Heart right ventricle (tissue), 16 donors: ENCODE measurements around the gene GARRE1. TPM values are rescaled to one million over a fixed set of nuclear protein-coding genes. Genes with fewer than 3 reads are reported as not detected.
A peak's percentile ranks its signal among the peaks of the same experiment; 100 is the strongest.

Experiments used
- ATAC-seq, 8 donors: fragments of 200-7000 bp; cut with Tn5 transposase; one replicate each; pipeline ENCODE4 v1.9.1; 2020; ENCODE audit warnings: mild to moderate bottlenecking in 8 of 8, moderate library complexity in 8 of 8, moderate number of reproducible peaks in 1 of 8
- DNase-seq, 2 donors: peaks; one replicate each; pipeline ENCODE4 v3.0.0-alpha.2; 2020
- H3K27ac ChIP-seq, 10 donors: fragments of 200-600 bp; sonication (generic) in 2 of 10; one replicate each; pipeline versions ENCODE4 v1.5.0 to v1.8.0; 2020 to 2022; ENCODE audit warnings: mild to moderate bottlenecking in 3 of 10
- H3K27me3 ChIP-seq, 7 donors: fragments of 200-600 bp; one replicate each; pipeline ENCODE4 v1.8.0; 2021 to 2022; ENCODE audit warnings: mild to moderate bottlenecking in 2 of 7
- H3K36me3 ChIP-seq, 9 donors: fragments of 200-600 bp; sonication (generic) in 1 of 9; one replicate each; pipeline versions ENCODE4 v1.5.0 to v1.8.0; 2020 to 2022; ENCODE audit warnings: mild to moderate bottlenecking in 2 of 9
- H3K4me1 ChIP-seq, 9 donors: fragments of 200-600 bp; sonication (generic) in 1 of 9; one replicate each; pipeline versions ENCODE4 v1.5.0 to v1.8.0; 2020 to 2022; ENCODE audit warnings: mild to moderate bottlenecking in 4 of 9
- H3K4me3 ChIP-seq, 10 donors: fragments of 200-600 bp; sonication (generic) in 2 of 10; one replicate each; pipeline versions ENCODE4 v1.5.0 to v1.8.0; 2020 to 2022; ENCODE audit warnings: mild to moderate bottlenecking in 7 of 10, moderate library complexity in 2 of 10
- H3K9me3 ChIP-seq, 11 donors: fragments of 200-600 bp in 10 of 11; sonication (generic) in 2 of 11; one replicate each; pipeline versions ENCODE4 v1.5.0 to v1.8.0; 2013 to 2022; ENCODE audit warnings: mild to moderate bottlenecking in 2 of 11, control low read depth in 1 of 11, moderate library complexity in 1 of 11
- WGBS, 2 donors: extraction: QIAGEN DNeasy Blood & Tissue Kit; methylation state at CpG; one replicate each; pipeline ENCODE4 v1.1.7; 2013; ENCODE audit warnings: inconsistent platforms in 1 of 2; 5-methylcytosine and 5-hydroxymethylcytosine counted together
- intact Hi-C, 10 donors: fragments of 100-400 bp; cut with DNase I; formaldehyde crosslinking; loops; one replicate each; pipeline versions ENCODE4 v1.11.1 to v1.14.2; 2022
- polyA plus RNA-seq, 2 donors: library from polyadenylated mRNA; stranded (reverse); fragments of 200-250 nt; gene quantifications; one replicate each; pipeline ENCODE4 v1.2.3, GENCODE V29; 2013
- total RNA-seq, 10 donors: library from RNA; stranded (reverse); fragmentation: NEBNext Ultra II Directional in 3 of 10; extraction: Animal tissue kit (Norgen Biotek cat#: 25700) in 3 of 10; gene quantifications; one replicate each; pipeline versions ENCODE4 v1.2.1 to v1.2.4, GENCODE V29; 2021 to 2023
- TF ChIP-seq, protein P1 (sequence below), 9 donors: fragments of 200-600 bp; sonication (generic) in 2 of 9; IDR thresholded peaks; one replicate each; pipeline versions ENCODE4 v1.5.0 to v1.8.0; 2021 to 2022; ENCODE audit warnings: antibody characterized with exemption in 9 of 9, mild to moderate bottlenecking in 5 of 9, moderate library complexity in 1 of 9
- donor health status: Arrhythmogenic right ventricular cardiomyopathy.
- donor health status: ischemic (EF 13 %, LVEDD 7.1; RV severe dilation, severe dysfunction).
- donor health status: healthy with polysubstance abuse.
- donor health status: DM: no; HTN: yes; CAD: no.
- donor health status: DM: no; HTN: no; CAD: no.
- donor health status: ischemic (EF 25% LVEDD 6.9; RV normal size, moderate dysfunction).
- donor health status: ischemic (EF 25% LVEDD 5.7; RV mildly dilated, moderate dysfunction).
- donor health status: healthy.
- donor health status: DM: yes; HTN: yes; CAD: no.
- donor health status: Ischemic cardiomyopathy.
- donor health status: ischemic (EF 35%, LVEDD 5.7; RV mildly dilated, moderate dysfunction).
- donor health status: nonischemic (EF 11% LVEDD 7.7; RV severe dilation, severe dysfunction).
- donor health status: DM: yes; HTN: yes; CAD: no.
- donor health status: PGD.
- donor health status: ischemic (EF 29% LVEDD 5.4; RV normal size, mild dysfunction).
- donor health status: nonischemic (EF 23%, LVEDD 6.1; RV moderate dilation, normal function).

Gene GARRE1
- total and polyA plus RNA-seq, 12 donors = 7.1 to 28.9 (median 23.0) TPM

DNA sequence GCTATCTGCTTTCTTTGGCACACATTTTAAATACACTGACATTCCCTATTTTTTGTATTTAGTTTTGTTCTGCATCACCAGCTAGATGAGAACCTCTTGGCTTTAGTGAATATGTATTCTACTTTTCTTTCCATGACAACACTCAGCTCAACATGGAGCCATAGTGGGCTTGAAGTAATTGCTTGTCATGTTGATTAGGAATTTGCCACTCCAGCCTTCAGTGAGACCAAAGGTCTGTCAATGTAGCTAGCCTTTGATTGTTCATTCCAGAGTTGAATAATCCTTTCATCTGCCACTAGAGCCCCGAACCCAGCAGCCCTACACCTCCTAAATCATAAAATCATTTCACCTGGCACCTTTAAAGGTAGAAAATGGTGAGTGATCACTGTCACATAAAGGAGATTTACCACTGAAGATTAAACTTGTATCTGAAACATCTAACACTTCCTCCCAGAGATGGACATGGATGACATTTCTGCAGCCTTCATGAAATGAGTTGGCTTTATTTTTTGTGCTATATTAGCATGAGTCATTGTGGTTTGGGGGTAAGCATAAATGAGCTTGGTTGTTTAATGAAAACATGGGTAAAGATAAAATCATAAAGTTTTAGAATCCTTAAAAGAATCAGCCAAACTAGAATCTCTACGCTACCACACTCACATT is 29.2 kb upstream of the GARRE1 start:
- DNase-seq = no peak
- Histone ChIP-seq H3K9me3 (no peaks in the 10 kb centered on the region), H3K4me1 (peaks cover 0 to 15% (median 0%) of the 10 kb centered on the region in 9 donors), H3K4me3 (no peak overlapping the region), H3K36me3 (peaks cover 0 to 100% (median 69%) of the 10 kb centered on the region in 9 donors), H3K27me3 (no peaks in the 10 kb centered on the region), H3K27ac (no peak overlapping the region)
- ATAC-seq = no peak
- TF ChIP-seq, protein P1, sequence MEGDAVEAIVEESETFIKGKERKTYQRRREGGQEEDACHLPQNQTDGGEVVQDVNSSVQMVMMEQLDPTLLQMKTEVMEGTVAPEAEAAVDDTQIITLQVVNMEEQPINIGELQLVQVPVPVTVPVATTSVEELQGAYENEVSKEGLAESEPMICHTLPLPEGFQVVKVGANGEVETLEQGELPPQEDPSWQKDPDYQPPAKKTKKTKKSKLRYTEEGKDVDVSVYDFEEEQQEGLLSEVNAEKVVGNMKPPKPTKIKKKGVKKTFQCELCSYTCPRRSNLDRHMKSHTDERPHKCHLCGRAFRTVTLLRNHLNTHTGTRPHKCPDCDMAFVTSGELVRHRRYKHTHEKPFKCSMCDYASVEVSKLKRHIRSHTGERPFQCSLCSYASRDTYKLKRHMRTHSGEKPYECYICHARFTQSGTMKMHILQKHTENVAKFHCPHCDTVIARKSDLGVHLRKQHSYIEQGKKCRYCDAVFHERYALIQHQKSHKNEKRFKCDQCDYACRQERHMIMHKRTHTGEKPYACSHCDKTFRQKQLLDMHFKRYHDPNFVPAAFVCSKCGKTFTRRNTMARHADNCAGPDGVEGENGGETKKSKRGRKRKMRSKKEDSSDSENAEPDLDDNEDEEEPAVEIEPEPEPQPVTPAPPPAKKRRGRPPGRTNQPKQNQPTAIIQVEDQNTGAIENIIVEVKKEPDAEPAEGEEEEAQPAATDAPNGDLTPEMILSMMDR (IDR thresholded peaks at IDR 0.05) = no peak
- 95 to 97% methylated on average over 2 of the region's 2 CpGs for WGBS, 2 donors
- intact Hi-C loops = loop anchor here in 1 of 10 donors (10.0 kb wide), 1 partner anchor 120 kb away; no protein-coding TSS in a partner anchor

DNA sequence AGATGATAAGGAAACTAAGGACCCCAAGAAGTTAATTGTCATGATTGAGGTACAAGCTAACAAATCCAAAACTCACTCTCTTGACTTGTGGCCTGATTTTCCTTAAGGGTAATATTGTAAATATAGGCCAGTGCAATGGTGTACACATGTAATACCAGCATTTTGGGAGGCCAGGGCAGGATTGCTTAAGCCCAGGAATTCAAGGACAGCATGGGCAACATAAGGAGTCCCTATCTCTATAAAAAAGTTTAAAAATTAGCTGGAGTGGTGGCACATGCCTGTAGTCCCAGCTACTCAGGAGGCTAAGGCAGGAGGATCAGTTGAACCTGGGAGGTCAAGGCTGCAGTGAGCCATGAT is 28.7 kb upstream of the GARRE1 start:
- ATAC-seq (no peak), DNase-seq (no peak)
- Histone ChIP-seq H3K4me1 (peaks cover 0 to 15% (median 0%) of the 10 kb centered on the region in 9 donors), H3K4me3 (no peak overlapping the region), H3K36me3 (peaks cover 0 to 100% (median 72%) of the 10 kb centered on the region in 9 donors), H3K27ac (no peak overlapping the region), H3K27me3 (no peaks in the 10 kb centered on the region), H3K9me3 (no peaks in the 10 kb centered on the region)
- TF ChIP-seq, protein P1 (IDR thresholded peaks at IDR 0.05) = no peak
- intact Hi-C loops = loop anchor here in 1 of 10 donors (10.0 kb wide), 1 partner anchor 119 kb away; no protein-coding TSS in a partner anchor

DNA sequence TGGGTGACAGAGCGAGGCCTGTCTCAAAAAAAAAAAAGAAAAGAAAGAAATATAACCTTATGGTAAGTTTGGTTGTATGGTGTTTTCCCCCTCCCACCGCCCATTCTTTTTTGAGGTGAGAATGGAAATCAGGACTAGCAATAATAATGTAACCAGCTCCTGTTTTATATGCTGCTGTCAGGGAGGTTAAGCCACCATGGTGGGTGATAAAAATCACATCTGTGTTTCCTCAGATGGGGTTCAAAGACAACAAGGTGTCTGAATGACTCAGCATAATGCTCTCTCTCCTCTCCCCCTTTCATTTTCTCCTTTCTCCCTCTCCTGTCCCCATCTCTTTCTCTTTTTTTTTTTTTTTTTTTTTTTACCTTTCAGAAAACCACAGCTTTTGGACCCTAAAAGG is 28.3 kb upstream of the GARRE1 start:
- 96 to 100% methylated on average over 2 of the region's 2 CpGs for WGBS, 2 donors
- H3K9me3 ChIP-seq = no peaks in the 10 kb centered on the region
- H3K27ac ChIP-seq = no peak overlapping the region

DNA sequence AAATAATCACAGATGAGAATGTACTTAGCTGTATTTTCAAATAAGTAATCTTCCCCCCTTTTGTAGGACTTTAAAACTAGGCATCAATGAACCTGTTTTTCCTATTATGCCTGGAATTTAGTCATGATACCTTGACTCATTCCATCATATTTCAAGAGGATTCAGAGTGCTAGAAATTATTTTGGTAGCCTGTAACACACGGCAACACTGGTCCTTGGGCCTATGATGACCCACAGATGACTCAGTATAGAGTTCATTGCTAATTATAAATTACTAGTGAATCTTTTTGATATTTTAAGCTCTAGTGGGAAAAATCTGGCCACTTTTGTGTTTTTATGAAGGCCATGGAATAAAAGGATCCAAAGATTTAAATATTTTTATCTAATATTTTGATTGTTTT is 26.0 kb upstream of the GARRE1 start:
- peak overlapping the region in 1 of 10 donors; percentile 5 for H3K27ac ChIP-seq
- TF ChIP-seq, protein P1 (IDR thresholded peaks at IDR 0.05) = no peak

More for the DNA sequence above, 28.3 kb upstream of the GARRE1 start:
- TF ChIP-seq, protein P1 (IDR thresholded peaks at IDR 0.05) = no peak
- ATAC-seq = no peak
- Histone ChIP-seq H3K27me3 (no peaks in the 10 kb centered on the region), H3K36me3 (peaks cover 0 to 100% (median 68%) of the 10 kb centered on the region in 9 donors), H3K4me1 (peaks cover 0 to 15% (median 0%) of the 10 kb centered on the region in 9 donors), H3K4me3 (no peak overlapping the region)
- DNase-seq = no peak
- intact Hi-C loops = loop anchor here in 1 of 10 donors (10.0 kb wide), 1 partner anchor 119 kb away; no protein-coding TSS in a partner anchor

More for the DNA sequence above, 26.0 kb upstream of the GARRE1 start:
- intact Hi-C loops = loop anchor here in 1 of 10 donors (10.0 kb wide), 1 partner anchor 116 kb away; no protein-coding TSS in a partner anchor
- H3K27me3 ChIP-seq = no peaks in the 10 kb centered on the region
- H3K4me1 ChIP-seq = peaks cover 4 to 34% (median 15%) of the 10 kb centered on the region in 9 donors
- no peaks in the 10 kb centered on the region for H3K9me3 ChIP-seq
- H3K4me3 ChIP-seq = no peak overlapping the region
- WGBS, 2 donors = 43 to 65% methylated on average over 1 of the region's 1 CpG
- ATAC-seq = no peak
- DNase-seq = no peak
- peaks cover 0 to 79% (median 48%) of the 10 kb centered on the region in 9 donors for H3K36me3 ChIP-seq
